GM18519 (cell line): ENCODE results near the gene TDRD7.

Source experiments
- ATAC-seq: cut with Tn5 transposase; IDR thresholded peaks from one replicate; pipeline ENCODE4 v1.9.1; 2021; ENCODE audit warnings: mild to moderate bottlenecking, moderate library complexity; ENCODE audit not compliant: unreplicated experiment, low FRiP score

The TDRD7 gene, protein sequence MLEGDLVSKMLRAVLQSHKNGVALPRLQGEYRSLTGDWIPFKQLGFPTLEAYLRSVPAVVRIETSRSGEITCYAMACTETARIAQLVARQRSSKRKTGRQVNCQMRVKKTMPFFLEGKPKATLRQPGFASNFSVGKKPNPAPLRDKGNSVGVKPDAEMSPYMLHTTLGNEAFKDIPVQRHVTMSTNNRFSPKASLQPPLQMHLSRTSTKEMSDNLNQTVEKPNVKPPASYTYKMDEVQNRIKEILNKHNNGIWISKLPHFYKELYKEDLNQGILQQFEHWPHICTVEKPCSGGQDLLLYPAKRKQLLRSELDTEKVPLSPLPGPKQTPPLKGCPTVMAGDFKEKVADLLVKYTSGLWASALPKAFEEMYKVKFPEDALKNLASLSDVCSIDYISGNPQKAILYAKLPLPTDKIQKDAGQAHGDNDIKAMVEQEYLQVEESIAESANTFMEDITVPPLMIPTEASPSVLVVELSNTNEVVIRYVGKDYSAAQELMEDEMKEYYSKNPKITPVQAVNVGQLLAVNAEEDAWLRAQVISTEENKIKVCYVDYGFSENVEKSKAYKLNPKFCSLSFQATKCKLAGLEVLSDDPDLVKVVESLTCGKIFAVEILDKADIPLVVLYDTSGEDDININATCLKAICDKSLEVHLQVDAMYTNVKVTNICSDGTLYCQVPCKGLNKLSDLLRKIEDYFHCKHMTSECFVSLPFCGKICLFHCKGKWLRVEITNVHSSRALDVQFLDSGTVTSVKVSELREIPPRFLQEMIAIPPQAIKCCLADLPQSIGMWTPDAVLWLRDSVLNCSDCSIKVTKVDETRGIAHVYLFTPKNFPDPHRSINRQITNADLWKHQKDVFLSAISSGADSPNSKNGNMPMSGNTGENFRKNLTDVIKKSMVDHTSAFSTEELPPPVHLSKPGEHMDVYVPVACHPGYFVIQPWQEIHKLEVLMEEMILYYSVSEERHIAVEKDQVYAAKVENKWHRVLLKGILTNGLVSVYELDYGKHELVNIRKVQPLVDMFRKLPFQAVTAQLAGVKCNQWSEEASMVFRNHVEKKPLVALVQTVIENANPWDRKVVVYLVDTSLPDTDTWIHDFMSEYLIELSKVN

DNA sequence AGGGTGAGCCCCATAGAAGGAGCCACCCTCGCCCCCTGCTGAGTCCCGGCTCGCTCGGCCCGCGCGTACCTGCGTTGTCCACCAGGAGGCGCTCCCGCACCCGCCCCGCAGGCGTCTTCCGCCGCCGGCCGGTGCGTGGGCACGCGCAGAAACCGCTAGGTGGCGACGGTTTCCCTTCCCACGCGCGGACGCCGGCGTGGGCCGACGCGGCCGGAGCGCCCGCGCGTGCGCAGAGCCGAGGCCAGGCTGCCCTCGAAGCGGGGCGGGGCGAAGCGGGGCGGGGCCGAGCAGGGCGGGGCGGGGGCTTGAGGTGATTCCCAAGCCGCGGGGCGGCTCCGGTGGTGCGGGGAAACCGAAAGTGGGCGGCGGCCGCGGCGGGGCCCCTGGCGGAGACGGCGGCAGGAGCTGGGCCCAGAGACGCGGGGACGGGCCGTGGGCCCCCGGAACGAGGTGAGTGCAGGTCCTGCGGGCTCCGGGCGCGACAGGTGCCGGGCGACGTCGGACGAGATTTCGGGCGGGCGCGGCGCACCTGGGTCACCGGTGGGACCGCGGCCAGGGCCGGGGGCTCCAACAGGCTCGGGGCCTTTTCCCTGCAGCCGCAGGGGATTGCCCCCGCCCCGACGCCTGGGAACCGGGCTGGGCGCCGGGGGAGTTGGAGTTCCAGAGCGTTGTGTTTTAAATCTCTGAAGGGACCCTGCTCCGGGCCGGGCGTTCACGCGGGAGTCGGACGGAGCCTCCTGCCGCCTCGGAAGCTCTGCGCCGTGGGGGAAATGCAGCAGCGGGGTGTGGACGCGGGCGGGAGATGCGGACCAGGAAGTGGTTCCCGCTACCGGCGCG, at the start of gene TDRD7:
TDRD7 (plus strand) TSS at position 308 of the 837 bp plus-strand sequence. CDS start 16,370 bp downstream, outside the sequence.
- ATAC-seq, result peak; percentile 61

DNA sequence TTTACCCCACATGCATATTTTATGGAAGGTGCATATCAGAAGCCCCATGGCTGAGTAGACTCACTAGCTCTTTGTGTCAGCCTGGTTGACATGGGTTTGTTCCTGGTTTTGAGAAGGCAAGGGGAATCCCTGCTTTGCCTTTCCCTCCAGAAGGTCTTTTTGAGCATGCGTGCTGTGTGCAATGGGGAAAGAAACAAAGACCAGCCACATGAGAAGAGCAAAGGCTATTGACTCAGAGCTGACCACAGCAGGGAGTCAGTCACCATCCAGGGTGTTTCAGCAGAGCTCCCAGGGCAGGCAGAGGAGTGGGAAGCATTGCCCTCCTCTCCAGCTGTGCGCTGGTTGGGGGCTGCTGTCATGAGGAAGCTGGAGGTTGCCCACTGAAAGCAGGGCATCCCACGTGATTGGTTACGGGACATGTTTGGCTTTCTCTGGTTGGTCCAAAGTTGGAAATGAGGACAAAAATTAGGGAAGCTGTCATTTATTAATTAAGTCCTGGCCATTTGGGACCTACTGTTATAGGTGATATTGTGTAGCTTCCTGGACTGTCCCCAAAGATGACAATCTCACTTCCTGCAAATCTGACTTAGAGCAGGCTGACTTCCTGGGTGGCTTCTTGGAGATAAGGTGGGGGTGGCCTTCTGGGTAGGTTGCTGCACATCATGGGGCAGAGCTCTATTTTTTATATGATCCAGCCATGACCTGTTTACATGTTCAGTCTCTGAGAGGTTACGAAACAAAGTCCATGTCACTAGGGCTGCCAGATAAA, 48.9 kb upstream of the TDRD7 start:
- ATAC-seq, result no peak

DNA sequence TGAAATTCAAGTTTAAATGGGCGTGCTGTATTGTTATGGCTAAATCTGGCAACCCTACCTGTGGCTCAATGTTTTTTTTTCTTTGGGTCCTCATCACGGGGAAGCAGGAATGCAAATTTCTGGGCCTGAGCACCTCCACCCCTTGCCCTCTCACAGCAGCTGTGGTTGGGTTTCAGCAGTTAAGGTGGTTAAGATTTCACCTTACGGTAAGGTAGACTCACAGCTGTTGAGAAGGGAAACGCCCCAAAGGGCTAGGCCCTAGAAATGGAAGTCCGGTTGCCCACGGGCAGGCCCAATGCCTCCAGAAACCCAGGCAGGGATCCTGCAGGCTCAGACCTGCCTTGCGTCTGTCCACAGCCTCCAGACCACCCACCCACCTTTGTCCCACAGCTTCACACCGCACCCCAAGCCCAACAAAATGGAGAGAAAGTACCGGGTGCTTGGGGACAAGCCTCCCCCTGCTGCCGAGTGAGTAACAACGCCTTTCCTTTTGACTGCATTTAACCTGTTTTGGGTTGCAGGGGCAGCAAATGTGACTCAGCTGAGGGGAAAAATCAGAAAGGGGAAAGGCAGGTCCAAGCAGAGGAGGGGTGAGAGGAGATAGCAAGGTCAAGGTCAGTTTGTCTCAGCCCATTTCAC, 48.1 kb upstream of the TDRD7 start:
- ATAC-seq, result no peak

GRCh38 chr9:97364769-97365490, 47.0 kb upstream of the TDRD7 start:
- ATAC-seq, result no peak

DNA sequence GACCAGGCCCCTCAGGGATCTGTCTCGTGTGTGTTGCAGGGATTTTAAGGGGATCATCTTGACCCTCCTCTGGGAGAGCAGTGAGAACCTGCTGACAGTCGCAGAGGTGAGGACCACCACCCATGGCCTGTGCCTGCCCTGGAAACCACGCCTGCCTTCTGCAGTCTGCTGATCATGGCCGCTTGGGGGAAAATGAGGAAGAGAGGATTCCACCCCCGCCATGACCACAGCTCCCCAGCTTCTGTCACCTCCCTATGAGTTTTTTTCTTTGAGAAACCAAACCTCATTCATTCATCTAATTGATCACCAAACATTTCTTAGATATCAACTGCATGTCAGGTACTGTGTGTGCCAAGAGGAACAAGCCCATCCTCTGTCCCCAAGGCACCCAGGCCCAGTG, 46.3 kb upstream of the TDRD7 start:
- no peak for ATAC-seq

GRCh38 chr9:97366476-97366875, 45.4 kb upstream of the TDRD7 start:
- ATAC-seq, result no peak

DNA sequence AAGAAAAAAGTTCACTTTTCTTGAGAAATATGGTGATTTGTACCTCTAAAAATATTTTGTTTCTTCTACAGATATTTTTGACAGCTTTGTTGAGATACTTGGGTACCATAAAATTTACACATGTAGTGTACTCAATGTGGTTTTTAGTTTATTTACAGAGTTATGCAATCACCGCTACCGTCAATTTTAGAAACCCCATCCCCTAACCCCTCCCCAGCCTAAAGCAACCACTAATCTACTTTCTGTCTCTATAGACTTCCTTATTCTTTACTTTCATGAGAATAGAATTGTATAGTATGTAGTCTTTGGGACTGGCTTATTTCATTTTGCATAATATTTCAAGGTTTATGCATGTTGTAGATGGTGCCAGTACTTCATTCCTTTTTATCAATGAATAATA, 45.0 kb upstream of the TDRD7 start:
- ATAC-seq, result peak; percentile 39

DNA sequence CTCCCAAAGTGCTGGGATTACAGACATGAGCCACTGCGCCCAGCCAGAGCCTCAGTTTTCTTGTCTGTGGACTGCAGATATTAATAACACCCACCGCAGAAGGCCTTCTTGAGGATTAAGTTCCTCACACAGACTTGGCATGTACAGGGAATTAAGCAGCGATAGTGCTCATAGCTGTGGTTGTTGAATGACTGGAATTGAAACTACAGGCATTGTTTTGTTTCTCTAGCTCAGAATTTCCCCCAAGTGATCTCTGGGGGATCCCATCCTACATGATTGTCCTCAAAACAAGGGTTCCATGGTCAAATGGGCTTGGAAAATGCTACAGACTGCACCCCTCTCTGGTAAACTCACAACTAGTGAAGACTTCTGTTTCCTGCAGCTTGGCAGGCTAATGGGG, 44.2 kb upstream of the TDRD7 start:
- no peak for ATAC-seq

DNA sequence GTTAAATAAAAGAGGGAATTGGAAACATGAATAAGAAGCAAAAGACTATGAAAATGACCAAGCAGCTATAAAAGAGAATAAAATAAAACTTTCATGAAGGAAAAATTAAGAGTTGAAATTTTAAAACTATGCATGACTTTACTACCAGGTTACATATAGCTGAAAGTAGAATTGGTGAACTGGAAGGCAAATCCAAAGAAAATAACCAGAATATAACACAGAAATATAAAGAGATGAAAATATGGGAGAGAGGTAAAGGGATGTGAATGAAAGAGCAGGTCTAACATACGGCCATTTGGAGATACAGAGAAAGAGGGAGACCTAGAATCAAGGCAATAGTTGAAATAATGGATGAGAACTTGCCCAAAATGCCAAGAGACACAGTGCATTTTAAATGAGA, 42.9 kb upstream of the TDRD7 start:
- ATAC-seq, result no peak

DNA sequence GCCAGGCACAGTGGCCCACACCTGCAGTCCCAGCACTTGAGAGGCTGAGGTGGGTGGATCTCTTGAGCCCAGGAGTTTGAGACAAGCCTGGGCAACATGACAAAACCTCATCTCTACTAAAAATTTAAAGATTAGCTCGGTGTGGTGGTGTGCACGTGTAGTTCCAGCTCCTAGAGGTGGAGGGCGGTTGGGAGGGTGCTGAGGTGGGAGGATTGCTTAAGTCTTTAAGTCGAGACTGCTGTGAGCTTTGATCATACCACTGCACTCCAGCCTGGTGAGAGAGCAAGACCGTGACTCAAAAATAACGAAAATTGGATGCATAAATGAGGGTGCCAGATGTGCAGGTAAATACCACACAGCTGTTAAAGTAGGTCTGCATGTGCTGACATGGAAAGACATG, 39.3 kb upstream of the TDRD7 start:
- no peak for ATAC-seq

DNA sequence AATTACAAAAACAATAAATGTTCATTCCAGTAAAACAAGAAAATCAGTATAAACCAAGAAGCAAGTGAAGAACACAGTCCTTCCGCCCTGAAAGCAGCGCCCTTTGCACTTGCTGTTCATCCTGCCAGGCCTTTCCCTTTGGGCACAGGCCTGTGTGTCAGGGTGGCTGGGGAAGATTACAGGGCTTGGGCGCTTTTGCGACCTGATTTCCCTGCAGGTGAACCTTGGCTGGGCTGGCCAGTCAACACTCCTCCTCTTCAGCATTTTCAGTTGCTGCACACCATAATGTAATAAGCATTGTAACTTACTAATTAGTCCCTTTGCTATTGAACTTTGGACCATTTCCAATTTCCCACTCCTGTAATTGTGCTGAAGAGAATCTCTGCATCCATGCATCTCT, 38.6 kb upstream of the TDRD7 start:
- no peak for ATAC-seq

GRCh38 chr9:97374811-97375210, 37.1 kb upstream of the TDRD7 start:
- no peak for ATAC-seq

DNA sequence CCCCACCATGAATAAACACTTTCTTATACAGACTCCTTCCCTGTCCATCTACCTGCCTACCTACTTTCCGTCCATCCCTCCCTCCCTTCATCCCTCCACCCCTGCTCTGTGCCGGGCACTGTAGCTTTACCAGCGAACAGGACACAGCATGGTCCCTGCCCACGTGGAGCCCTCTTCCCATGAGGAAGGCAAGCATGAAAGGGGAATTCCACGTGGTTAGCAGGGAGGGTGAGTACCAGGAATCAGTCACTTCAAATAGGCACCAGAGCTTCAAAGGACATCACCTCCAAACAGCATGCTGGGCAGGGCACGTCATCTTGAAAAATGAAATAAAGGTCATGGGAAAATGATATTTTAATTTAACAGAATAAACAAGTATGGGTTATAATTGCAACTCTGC, 35.0 kb upstream of the TDRD7 start:
- ATAC-seq, result no peak

DNA sequence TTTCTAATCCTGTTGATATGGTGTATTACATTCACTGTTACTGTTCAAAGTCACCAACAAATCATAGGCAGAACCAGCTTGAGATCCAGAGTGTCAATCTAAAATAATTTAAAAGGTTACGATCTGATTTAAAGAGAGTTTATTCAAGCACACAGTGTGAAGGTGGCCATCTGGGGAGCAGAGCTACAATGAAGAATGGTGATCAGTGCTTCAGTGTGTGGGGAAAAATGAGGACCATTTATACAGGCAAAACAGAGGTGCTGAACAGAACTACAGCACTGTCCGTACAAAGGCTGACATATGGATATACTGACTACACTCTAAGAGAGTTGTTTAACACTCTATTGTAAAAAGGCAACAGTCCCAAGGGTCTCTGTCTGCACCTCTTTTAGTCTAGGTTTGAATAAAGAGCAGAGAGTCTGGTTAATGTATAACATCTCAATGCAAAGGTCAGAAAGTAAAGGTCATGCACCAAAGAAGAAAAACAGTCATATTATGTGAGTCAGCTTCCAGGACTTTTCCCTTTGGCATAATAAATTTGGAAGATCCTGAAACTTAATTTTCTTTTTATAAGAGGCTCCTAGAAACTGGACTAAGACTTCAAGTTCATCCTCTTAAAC, 29.7 kb upstream of the TDRD7 start:
- no peak for ATAC-seq

GRCh38 chr9:97384406-97385262, 27.3 kb upstream of the TDRD7 start:
- ATAC-seq, result no peak

DNA sequence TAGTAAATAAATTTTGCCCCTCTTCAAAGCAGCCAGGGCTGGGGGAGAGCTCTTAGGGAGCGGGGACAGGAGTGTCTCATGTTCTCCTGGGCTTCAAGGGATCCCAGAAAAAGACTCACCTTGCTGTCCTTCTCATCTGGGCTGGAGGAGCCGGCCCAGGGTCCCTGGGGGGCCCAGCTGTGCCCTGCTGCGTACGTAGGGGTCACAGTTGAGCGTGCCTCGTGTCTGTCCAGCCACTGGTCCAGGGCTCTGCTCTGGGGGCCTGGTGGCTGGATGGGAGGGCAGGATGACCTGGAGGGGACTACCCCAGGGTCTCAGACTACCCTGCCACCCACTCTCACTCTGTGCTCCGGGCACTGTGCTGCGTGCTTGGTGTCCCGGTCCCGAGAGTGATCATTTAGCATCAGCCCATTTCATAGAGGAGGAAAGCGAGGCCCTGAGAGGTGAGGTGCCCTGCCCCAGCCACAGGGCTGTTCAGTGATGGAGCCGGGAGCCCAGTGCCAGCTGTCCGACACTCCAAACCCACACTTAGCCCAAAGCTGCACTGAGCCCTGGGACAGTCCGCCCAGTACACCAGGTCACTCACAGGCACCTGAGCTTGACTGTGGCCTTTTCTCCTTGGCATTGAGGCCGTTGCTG, 26.2 kb upstream of the TDRD7 start:
- no peak for ATAC-seq

DNA sequence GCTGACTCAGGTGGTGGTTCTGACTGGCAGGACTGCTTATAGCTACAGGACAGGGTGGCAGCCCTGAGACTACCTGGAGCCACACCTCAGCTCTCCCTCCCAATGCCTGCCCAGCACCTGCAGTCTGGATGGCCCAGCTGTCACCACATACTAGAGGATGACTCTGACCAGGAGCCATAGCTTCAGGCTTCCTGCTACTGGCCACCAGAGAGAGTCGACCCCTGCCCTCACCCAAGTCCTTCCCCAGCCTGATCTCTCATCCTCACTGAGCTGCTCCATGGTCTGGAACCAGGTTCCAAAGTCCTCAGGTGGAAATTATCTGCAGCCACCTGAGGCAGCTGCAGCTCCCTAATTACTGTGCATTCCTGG, 25.6 kb upstream of the TDRD7 start:
- ATAC-seq, result no peak
